Adrenal gland (tissue), 5 donors: Measurements from ENCODE around the gene PTH1R.

Experiments
- CTCF ChIP-seq, 6 experiments: fragments of 450-650 bp in 4 of 6; fragments of 200-600 bp in 2 of 6; sonication (generic) in 1 of 6; IDR thresholded peaks; 1 replicate in 5 of 6; 2 replicates in 1 of 6; pipeline versions ENCODE4 v1.5.1 to v1.8.0; 2016 to 2021; ENCODE audit warnings: antibody characterized with exemption in 6 of 6, mild to moderate bottlenecking in 2 of 6, moderate library complexity in 1 of 6
- POLR2A ChIP-seq, 2 donors: fragments of 450-650 bp; IDR thresholded peaks; one replicate each; pipeline ENCODE4 v1.6.1; 2017; ENCODE audit warnings: antibody characterized with exemption in 2 of 2, mild to moderate bottlenecking in 2 of 2, moderate library complexity in 1 of 2
- donor health status: DM: no; HTN: no; CAD: no.

GRCh38 chr3:46893146-46893748 is 15.7 kb downstream of the PTH1R start:
- TF ChIP-seq CTCF (IDR thresholded peaks at IDR 0.05) (no peak), POLR2A (IDR thresholded peaks at IDR 0.05) (no peak)
